ENCODE data around the gene SLC25A15.

- TF ChIP-seq ZNF512 (CRISPR knock-in tag; IDR thresholded peaks at IDR 0.05; ENCODE audit: borderline replicate concordance): no peak
- TF ChIP-seq, protein P1, sequence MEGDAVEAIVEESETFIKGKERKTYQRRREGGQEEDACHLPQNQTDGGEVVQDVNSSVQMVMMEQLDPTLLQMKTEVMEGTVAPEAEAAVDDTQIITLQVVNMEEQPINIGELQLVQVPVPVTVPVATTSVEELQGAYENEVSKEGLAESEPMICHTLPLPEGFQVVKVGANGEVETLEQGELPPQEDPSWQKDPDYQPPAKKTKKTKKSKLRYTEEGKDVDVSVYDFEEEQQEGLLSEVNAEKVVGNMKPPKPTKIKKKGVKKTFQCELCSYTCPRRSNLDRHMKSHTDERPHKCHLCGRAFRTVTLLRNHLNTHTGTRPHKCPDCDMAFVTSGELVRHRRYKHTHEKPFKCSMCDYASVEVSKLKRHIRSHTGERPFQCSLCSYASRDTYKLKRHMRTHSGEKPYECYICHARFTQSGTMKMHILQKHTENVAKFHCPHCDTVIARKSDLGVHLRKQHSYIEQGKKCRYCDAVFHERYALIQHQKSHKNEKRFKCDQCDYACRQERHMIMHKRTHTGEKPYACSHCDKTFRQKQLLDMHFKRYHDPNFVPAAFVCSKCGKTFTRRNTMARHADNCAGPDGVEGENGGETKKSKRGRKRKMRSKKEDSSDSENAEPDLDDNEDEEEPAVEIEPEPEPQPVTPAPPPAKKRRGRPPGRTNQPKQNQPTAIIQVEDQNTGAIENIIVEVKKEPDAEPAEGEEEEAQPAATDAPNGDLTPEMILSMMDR (IDR thresholded peaks at IDR 0.05): no peak
- TF ChIP-seq ESRRA (CRISPR knock-in tag; IDR thresholded peaks at IDR 0.05; ENCODE audit: borderline replicate concordance): no peak
- TF ChIP-seq, protein P2, sequence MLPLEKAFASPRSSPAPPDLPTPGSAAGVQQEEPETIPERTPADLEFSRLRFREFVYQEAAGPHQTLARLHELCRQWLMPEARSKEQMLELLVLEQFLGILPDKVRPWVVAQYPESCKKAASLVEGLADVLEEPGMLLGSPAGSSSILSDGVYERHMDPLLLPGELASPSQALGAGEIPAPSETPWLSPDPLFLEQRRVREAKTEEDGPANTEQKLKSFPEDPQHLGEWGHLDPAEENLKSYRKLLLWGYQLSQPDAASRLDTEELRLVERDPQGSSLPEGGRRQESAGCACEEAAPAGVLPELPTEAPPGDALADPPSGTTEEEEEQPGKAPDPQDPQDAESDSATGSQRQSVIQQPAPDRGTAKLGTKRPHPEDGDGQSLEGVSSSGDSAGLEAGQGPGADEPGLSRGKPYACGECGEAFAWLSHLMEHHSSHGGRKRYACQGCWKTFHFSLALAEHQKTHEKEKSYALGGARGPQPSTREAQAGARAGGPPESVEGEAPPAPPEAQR (CRISPR knock-in tag; IDR thresholded peaks at IDR 0.05): no peak
- no peak for TF ChIP-seq ELF4 (CRISPR knock-in tag; IDR thresholded peaks at IDR 0.05; ENCODE audit: low read depth)
- TF ChIP-seq RORB (CRISPR knock-in tag; IDR thresholded peaks at IDR 0.05): no peak
- no peak for TF ChIP-seq KAT7 (CRISPR knock-in tag; IDR thresholded peaks at IDR 0.05; ENCODE audit: borderline replicate concordance)
- no peak for TF ChIP-seq NR1H2 (CRISPR knock-in tag; IDR thresholded peaks at IDR 0.05)
- no peak for TF ChIP-seq ZNF232 (CRISPR knock-in tag; IDR thresholded peaks at IDR 0.05)
- no peak for TF ChIP-seq ARID4B (CRISPR knock-in tag; IDR thresholded peaks at IDR 0.05; ENCODE audit: borderline replicate concordance)
- TF ChIP-seq TCF7 (CRISPR knock-in tag; IDR thresholded peaks at IDR 0.05; ENCODE audit: low read depth): no peak
- TF ChIP-seq ZNF121 (CRISPR knock-in tag; IDR thresholded peaks at IDR 0.05): no peak
- no peak for TF ChIP-seq NFE2L1 (CRISPR knock-in tag; IDR thresholded peaks at IDR 0.05)
- TF ChIP-seq, protein P3, sequence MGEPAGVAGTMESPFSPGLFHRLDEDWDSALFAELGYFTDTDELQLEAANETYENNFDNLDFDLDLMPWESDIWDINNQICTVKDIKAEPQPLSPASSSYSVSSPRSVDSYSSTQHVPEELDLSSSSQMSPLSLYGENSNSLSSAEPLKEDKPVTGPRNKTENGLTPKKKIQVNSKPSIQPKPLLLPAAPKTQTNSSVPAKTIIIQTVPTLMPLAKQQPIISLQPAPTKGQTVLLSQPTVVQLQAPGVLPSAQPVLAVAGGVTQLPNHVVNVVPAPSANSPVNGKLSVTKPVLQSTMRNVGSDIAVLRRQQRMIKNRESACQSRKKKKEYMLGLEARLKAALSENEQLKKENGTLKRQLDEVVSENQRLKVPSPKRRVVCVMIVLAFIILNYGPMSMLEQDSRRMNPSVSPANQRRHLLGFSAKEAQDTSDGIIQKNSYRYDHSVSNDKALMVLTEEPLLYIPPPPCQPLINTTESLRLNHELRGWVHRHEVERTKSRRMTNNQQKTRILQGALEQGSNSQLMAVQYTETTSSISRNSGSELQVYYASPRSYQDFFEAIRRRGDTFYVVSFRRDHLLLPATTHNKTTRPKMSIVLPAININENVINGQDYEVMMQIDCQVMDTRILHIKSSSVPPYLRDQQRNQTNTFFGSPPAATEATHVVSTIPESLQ (CRISPR knock-in tag; IDR thresholded peaks at IDR 0.05): no peak
Observed at GRCh38 chr13:40786568-40786996, 2.8 kb upstream of the SLC25A15 start.

Measured in WTC11 (cell line).